ENCODE results near the gene FAM236C.
"Not testable (repeated sequence)": the region's sequence is repeated elsewhere in the genome, so short reads cannot be mapped to it uniquely, and the experiment has no call there.

Gene FAM236C

DNA sequence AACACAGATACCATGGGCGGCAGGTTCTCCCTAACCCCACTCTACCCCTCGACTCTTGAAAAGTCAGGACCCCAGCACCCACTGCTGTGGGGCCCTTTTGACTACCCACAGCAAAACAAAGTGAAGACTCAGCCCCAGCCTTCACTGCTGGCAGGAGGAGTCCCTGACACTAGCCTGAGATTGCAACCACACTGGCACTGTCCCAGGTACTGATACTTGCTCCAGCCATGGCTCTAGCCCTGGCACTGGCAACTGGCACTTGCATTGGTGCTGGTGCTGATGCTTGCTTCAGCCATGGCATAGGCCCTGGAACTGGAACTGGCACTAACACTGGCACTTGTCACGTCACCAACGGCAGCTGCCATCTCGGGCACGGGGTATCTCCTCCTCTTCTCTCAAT lies 29.9 kb downstream of the FAM236C start:
- H3K4me3 ChIP-seq (ENCODE audit: low read depth in 1 of 2, low read length in 2 of 2); H3K79me2 ChIP-seq (ENCODE audit: insufficient read depth, low read length); H3K4me1 ChIP-seq (ENCODE audit: insufficient read depth, low read length); H3K36me3 ChIP-seq (ENCODE audit: insufficient read depth, low read length); H3K27me3 ChIP-seq (ENCODE audit: insufficient read depth, low read length, poor library complexity); H4K20me1 ChIP-seq (ENCODE audit: insufficient read depth, low read length); DNase-seq; H3K9ac ChIP-seq (ENCODE audit: low read depth, low read length); H3K9me3 ChIP-seq (ENCODE audit: insufficient read depth, low read length, severe bottlenecking); H2AFZ ChIP-seq (ENCODE audit: low read depth, low read length); H3K4me2 ChIP-seq (ENCODE audit: insufficient read depth, low read length); H3K27ac ChIP-seq (ENCODE audit: low read length): not testable (repeated sequence)
- peak; percentile 63 for ATAC-seq (ENCODE audit: insufficient read depth, low read depth)

DNA sequence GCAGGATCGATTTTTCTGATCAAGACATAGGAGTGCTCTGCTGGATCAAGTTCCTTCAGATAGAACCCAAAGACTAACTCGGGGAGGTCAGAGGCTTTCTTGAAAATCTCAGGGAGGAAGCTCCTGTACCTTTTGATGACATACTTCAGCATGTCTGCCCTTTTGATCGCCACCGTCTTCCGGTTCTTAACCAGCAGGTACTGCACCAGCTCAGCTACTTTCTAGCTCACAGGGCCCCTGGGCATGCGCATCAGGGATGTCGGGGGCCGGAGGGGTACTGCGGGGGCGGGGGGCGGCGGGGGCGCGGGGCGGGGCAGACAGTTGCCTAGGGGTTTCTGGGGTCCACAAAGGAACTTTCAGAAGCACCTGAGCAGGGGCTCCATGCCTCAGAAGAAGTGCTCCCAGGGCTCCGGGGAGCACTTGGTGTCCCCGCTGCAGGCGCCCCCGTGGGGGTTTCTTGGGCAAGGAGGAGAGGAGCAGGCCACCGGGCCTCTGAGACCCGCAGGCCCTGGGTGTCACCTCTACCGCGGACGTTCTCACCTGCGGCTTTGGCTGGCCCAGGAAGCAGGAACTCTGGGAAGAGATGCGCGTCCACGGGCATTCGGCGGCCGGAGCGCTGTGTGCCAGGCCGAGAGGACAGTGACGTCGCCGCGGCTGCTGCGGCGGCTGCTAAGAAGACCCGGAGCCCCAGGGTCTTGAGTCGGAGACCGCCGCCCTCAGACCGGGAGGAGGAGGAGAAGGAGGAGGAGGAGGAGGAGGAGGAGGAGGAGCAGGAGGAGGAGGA lies 30.8 kb downstream of the FAM236C start:
- not testable (repeated sequence) for H4K20me1 ChIP-seq (ENCODE audit: insufficient read depth, low read length); H3K4me1 ChIP-seq (ENCODE audit: insufficient read depth, low read length); DNase-seq; H2AFZ ChIP-seq (ENCODE audit: low read depth, low read length); H3K4me2 ChIP-seq (ENCODE audit: insufficient read depth, low read length); H3K27me3 ChIP-seq (ENCODE audit: insufficient read depth, low read length, poor library complexity); H3K36me3 ChIP-seq (ENCODE audit: insufficient read depth, low read length); H3K4me3 ChIP-seq (ENCODE audit: low read depth in 1 of 2, low read length in 2 of 2); H3K79me2 ChIP-seq (ENCODE audit: insufficient read depth, low read length); H3K9ac ChIP-seq (ENCODE audit: low read depth, low read length); H3K9me3 ChIP-seq (ENCODE audit: insufficient read depth, low read length, severe bottlenecking); H3K27ac ChIP-seq (ENCODE audit: low read length)
- peak; percentile 80 for ATAC-seq (ENCODE audit: insufficient read depth, low read depth)

DNA sequence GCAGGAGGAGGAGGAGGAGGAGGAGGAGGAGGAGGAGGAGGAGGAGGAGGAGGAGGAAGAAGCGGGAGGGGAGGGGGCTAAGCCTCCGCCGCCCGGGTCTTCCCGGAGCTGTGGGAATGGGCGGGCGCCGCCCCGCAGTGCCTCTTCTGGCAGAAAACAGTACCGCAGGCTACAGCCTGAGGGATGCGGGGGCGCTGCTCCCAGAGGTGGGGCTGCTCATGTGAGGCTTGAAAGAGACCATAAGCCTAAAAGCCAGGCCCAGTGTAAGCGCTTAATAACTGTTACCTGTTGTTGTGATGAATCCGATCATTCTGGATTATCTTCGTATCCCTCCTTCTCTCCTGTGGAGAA lies 31.4 kb downstream of the FAM236C start, which contains the start of gene DMRTC1:
TSS of gene DMRTC1 (minus strand) at position 19 of the 351 bp plus-strand sequence. CDS start 68,143 bp downstream, outside the sequence.
- not testable (repeated sequence) for H3K9ac ChIP-seq (ENCODE audit: low read depth, low read length); H3K36me3 ChIP-seq (ENCODE audit: insufficient read depth, low read length); H3K27me3 ChIP-seq (ENCODE audit: insufficient read depth, low read length, poor library complexity); H3K4me3 ChIP-seq (ENCODE audit: low read depth in 1 of 2, low read length in 2 of 2); H3K4me2 ChIP-seq (ENCODE audit: insufficient read depth, low read length); H3K79me2 ChIP-seq (ENCODE audit: insufficient read depth, low read length); DNase-seq; H3K27ac ChIP-seq (ENCODE audit: low read length); H3K9me3 ChIP-seq (ENCODE audit: insufficient read depth, low read length, severe bottlenecking); H3K4me1 ChIP-seq (ENCODE audit: insufficient read depth, low read length); H2AFZ ChIP-seq (ENCODE audit: low read depth, low read length); H4K20me1 ChIP-seq (ENCODE audit: insufficient read depth, low read length)
- ATAC-seq (ENCODE audit: insufficient read depth, low read depth), result peak; percentile 87

DNA sequence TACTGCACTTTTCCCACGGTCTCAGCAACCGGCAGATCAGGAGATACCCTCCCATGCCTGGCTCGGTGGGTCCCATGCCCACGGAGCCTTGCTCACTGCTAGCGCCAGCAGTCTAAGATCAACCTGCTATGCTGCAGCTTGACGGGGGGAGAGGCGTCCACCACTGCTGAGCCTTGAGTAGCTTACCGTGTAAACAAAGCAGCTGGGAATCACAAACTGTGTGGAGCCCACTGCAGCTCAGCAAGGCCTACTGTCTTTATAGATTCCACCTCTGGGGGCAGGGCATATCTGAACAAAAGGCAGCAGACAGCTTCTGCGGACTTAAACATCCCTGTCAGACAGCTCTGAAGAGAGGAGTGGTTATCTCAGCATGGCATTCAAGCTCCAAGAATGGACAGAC lies 47.6 kb downstream of the FAM236C start:
- H3K4me3 ChIP-seq (ENCODE audit: low read depth in 1 of 2, low read length in 2 of 2); H3K4me2 ChIP-seq (ENCODE audit: insufficient read depth, low read length); H3K36me3 ChIP-seq (ENCODE audit: insufficient read depth, low read length); H3K79me2 ChIP-seq (ENCODE audit: insufficient read depth, low read length); DNase-seq; H3K9me3 ChIP-seq (ENCODE audit: insufficient read depth, low read length, severe bottlenecking); H3K27ac ChIP-seq (ENCODE audit: low read length); H4K20me1 ChIP-seq (ENCODE audit: insufficient read depth, low read length); H3K4me1 ChIP-seq (ENCODE audit: insufficient read depth, low read length); H2AFZ ChIP-seq (ENCODE audit: low read depth, low read length); H3K27me3 ChIP-seq (ENCODE audit: insufficient read depth, low read length, poor library complexity); H3K9ac ChIP-seq (ENCODE audit: low read depth, low read length); ATAC-seq (ENCODE audit: insufficient read depth, low read depth): not testable (repeated sequence)

Measured in DND-41 (cell line).